Astrocyte of the cerebellum (primary cell): ENCODE results near the gene LPCAT2.

Experiments
- DNase-seq: peaks from one replicate; pipeline ENCODE4 v3.0.0-alpha.2; 2011; ENCODE audit warnings: low read depth
- H3K4me3 ChIP-seq: 2 replicates; pipeline ENCODE4 v1.5.1; 2011; ENCODE audit warnings: mild to moderate bottlenecking, low read depth, low read length, moderate library complexity
- in situ Hi-C: cut with HindIII; loops from 2 replicates; pipeline ENCODE4 v1.10.0; 2017; ENCODE audit warnings: low sequenced_read_pairs
- TF ChIP-seq, protein P1 (sequence below): IDR thresholded peaks from 2 replicates; pipeline ENCODE4 v1.5.1; 2012; ENCODE audit warnings: low read length, low read depth, moderate library complexity, mild to moderate bottlenecking; ENCODE audit errors: missing control alignments

Gene LPCAT2

DNA sequence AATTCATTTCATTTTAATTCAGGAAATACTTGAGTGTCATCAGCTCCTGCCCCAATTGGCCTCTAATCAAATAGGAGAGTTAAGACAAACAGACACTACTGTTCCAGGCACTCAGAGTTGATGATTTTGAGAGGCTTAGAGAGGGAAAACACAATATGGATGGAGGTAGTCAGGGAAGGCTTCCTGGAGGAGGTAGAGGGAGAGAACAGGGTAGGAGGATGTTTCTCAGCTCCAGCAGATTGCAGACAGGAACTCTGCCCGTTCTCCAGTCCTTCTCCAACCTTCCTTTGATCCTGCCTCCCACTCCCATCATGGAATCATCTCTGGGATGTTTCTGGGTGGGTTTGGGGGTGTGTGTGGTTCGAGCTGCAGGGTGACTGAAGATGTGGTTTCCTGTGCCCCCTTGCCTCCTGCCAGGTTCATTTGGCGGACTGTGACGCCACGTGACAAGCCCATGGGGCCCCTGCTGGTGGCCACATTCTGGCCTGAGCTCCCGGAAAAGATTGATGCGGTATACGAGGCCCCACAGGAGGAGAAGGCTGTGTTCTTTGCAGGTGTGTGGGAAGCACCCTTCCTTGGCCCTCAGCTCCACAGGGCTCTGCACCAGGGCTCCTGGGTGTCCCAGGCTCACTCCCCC is 12.2 kb upstream of the LPCAT2 start:
- no peak overlapping the region for H3K4me3 ChIP-seq
- TF ChIP-seq, protein P1, sequence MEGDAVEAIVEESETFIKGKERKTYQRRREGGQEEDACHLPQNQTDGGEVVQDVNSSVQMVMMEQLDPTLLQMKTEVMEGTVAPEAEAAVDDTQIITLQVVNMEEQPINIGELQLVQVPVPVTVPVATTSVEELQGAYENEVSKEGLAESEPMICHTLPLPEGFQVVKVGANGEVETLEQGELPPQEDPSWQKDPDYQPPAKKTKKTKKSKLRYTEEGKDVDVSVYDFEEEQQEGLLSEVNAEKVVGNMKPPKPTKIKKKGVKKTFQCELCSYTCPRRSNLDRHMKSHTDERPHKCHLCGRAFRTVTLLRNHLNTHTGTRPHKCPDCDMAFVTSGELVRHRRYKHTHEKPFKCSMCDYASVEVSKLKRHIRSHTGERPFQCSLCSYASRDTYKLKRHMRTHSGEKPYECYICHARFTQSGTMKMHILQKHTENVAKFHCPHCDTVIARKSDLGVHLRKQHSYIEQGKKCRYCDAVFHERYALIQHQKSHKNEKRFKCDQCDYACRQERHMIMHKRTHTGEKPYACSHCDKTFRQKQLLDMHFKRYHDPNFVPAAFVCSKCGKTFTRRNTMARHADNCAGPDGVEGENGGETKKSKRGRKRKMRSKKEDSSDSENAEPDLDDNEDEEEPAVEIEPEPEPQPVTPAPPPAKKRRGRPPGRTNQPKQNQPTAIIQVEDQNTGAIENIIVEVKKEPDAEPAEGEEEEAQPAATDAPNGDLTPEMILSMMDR, result no peak
- DNase-seq, result no peak
- in situ Hi-C loops, result no loop called here

DNA sequence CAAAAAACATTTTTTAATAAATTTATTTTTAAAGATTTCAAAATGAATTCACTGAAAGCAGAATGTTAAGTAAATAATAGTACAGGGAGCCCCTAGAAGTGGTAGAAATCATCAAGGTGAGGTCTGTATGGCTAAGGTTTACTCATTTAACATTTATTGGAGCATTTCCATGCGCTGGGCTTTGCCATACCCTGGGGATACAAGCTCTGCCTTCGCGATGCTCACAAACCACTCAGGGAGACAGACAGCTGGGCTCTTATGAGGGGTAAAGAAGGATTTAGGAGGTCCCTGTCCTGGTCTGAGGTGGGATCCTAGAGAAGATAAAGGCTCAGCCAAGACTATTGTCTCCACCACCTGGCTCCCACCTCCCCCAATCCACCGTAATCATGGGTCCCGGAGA is 11.3 kb upstream of the LPCAT2 start:
- DNase-seq, result no peak
- in situ Hi-C loops, result no loop called here
- TF ChIP-seq, protein P1, result no peak
- no peak overlapping the region for H3K4me3 ChIP-seq

DNA sequence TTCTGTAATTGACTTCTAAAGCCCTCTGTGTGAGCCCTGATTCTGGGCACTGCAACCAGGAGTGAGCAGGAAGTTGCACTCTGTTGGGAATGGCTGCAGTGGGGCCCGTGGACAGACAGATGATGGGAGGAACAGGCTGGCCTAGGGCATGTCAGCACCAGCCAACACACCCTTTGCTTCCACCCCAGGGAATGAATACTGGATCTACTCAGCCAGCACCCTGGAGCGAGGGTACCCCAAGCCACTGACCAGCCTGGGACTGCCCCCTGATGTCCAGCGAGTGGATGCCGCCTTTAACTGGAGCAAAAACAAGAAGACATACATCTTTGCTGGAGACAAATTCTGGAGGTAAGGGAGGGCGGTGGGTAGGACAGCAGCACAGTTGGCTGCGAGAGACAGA is 10.8 kb upstream of the LPCAT2 start:
- in situ Hi-C loops, result no loop called here
- TF ChIP-seq, protein P1, result no peak
- DNase-seq, result no peak
- H3K4me3 ChIP-seq, result no peak overlapping the region

DNA sequence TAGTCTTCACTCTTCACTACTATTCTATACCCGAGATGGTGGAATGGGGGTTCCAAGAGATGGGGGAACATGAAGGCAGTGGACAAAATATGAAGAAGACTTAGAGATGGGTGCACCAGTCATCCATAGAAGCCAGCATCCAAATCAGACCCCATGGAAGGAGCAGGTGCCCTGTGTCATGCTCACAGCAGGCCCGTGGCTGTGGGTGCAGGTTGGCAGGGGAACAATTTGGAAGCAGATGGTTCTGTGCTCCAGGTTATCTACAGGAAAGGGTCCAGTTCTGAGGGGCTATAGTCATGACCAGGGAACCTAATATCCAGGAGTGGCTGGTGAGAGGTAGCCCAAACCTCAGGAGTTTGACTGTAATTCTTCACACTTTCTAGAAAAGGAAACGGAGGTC is 9.6 kb upstream of the LPCAT2 start:
- in situ Hi-C loops, result no loop called here
- TF ChIP-seq, protein P1, result no peak
- H3K4me3 ChIP-seq, result no peak overlapping the region
- no peak for DNase-seq

DNA sequence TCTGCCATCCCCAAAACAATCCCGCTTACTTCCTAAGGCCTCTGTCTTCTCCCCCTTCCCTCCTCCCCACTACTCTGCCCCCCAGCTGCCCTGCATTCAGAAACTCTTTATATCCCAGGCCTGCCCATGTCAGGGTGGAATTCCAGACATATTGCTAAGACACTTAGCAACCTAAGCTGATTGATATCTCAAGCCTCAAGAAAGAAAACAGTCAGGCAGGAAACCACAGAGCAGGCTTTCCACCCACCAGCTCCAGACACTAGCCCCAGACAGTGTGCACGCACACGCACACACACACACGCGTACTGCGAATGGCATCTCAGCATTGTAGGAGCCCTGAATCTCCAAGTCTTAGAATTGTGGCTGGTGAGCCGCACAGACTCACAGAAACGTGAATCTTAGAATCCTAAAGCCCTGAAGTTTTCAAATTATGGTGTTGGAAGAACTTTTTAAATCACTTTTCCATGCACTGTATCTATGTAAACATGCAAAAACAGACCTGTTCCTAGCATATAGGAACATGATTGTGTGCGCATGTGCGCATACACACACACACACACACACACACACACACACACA is 8.8 kb upstream of the LPCAT2 start:
- in situ Hi-C loops, result no loop called here
- no peak overlapping the region for H3K4me3 ChIP-seq
- DNase-seq, result peak; percentile 97
- TF ChIP-seq, protein P1, result no peak

DNA sequence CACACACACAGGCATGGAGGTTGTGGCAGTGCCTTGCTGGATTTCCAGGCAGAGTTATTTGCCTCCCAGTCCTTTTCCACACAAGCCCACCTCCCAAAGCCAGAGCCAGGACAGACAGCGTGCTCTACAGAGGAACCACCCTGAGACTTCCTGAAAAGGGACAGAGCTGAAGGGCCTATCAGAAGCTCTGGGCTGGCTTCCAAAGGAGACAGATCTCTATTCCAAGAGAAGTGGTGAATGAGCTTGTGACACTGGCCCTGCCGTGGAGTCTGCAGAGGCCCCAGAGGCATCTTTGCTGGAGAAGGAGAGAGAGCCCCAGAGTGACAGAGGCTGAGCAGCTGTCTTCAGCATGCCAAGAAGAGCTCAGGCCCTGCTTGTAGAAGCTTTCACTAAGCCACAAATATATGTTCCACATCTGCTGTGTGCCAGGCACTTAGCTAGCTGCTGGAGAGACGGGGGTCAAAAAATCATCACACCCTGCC is 8.3 kb upstream of the LPCAT2 start:
- in situ Hi-C loops, result no loop called here
- DNase-seq, result no peak
- H3K4me3 ChIP-seq, result no peak overlapping the region
- TF ChIP-seq, protein P1, result no peak
